ENCODE measurements around the gene ATF6. TPM values are rescaled to one million over a fixed set of nuclear protein-coding genes. Genes with fewer than 3 reads are reported as not detected.

ATF6 gene
- total RNA-seq, 1 experiment from 2014 or later = 56.3 TPM

DNA sequence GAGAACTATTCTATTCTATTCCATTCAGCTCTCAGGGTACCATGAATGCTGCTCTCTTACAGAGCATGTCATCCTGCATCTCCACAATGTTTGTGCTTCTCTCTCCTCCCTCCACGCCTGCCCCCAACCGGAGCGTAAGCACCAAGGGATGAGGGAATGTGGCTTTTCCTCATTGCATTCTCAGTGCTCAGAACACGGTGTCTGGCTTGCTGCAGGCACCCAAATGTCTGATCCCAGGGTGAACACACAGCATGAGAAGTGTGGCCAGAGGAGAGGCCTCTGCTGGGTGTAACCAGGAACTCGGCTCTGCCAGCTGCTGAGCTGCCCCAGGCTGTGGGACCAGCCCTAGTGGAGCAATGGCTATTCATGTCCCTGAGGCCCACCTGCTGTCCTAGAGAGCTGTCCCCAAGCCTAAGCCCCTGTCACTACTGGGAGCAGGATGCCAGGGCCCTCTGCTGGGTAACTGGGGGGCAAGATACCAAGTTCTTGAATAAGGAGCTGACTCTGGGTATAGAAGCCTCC, 219.2 kb downstream of the ATF6 start:
- BruUV-seq (replicated peaks) = no TSS peak
- H3K36me3 Mint-ChIP-seq (ENCODE audit: insufficient read depth, unreplicated experiment) = peaks cover 6% of the 10 kb centered on the region
- H3K27me3 Mint-ChIP-seq (ENCODE audit: insufficient read depth, unreplicated experiment) = peaks cover 43% of the 10 kb centered on the region
- no peak for DNase-seq (ENCODE audit: unreplicated experiment)
- CTCF ChIA-PET = interaction anchor here (0.8 kb wide), 2 partner anchors 13 to 29 kb away, joined by 3 to 4 read pairs; no protein-coding TSS in a partner anchor
- intact Hi-C loops (cut with micrococcal nuclease) = no loop called here
- no peak overlapping the region for H3K4me3 Mint-ChIP-seq (ENCODE audit: unreplicated experiment)
- H3K4me1 Mint-ChIP-seq (ENCODE audit: insufficient read depth, unreplicated experiment) = no peaks in the 10 kb centered on the region
- TF ChIP-seq, protein P1, sequence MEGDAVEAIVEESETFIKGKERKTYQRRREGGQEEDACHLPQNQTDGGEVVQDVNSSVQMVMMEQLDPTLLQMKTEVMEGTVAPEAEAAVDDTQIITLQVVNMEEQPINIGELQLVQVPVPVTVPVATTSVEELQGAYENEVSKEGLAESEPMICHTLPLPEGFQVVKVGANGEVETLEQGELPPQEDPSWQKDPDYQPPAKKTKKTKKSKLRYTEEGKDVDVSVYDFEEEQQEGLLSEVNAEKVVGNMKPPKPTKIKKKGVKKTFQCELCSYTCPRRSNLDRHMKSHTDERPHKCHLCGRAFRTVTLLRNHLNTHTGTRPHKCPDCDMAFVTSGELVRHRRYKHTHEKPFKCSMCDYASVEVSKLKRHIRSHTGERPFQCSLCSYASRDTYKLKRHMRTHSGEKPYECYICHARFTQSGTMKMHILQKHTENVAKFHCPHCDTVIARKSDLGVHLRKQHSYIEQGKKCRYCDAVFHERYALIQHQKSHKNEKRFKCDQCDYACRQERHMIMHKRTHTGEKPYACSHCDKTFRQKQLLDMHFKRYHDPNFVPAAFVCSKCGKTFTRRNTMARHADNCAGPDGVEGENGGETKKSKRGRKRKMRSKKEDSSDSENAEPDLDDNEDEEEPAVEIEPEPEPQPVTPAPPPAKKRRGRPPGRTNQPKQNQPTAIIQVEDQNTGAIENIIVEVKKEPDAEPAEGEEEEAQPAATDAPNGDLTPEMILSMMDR (IDR thresholded peaks at IDR 0.05; ENCODE audit: unreplicated experiment) = no peak
- POLR2A ChIA-PET = no interaction called here
- H3K9me3 Mint-ChIP-seq (ENCODE audit: unreplicated experiment) = no peaks in the 10 kb centered on the region
- H3K27ac Mint-ChIP-seq (ENCODE audit: low read depth, unreplicated experiment) = no peak overlapping the region

DNA sequence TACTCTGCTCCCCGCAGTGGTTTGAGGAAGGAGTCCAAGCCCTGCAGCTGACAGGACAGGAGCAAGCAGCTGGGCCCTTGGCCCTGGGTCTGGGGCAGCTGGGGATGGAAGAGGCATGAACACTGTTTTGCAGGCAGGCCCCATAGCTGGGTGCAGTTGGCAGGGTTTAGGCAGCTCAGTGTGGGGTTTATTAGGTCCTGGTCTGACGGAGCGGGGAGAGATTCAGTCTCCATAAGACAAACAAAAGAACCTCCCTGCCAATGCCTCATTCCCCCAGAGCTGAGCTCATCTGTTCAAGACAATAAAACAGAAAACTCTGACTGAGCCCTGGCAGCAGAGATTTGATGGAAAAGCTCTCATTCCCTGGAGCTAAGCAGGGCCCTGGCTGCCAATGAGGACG, 220.2 kb downstream of the ATF6 start:
- CTCF ChIA-PET = interaction anchor here (0.7 kb wide), 1 partner anchor 15 kb away, joined by 3 read pairs; no protein-coding TSS in a partner anchor
- H3K27ac Mint-ChIP-seq (ENCODE audit: low read depth, unreplicated experiment) = no peak overlapping the region

DNA sequence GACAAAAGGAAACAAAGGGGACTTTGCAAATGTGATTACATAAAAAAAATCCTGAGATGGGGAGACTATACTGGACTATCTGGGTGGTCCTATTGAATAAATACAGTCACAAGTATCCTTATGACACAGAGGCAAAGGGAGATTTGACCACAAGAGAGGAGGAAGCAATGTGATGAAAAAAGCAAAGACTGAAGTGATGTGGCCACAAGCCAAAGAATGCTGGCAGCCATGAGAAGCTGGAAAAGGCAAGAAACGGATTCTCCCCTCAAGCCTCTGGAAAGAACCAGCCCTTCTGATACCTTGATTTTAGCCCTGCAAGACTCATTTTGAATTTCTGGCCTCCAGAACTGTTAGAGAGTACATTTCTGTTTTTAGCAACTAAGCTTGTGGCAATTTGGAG, 221.2 kb downstream of the ATF6 start:
- H3K27me3 Mint-ChIP-seq (ENCODE audit: insufficient read depth, unreplicated experiment) = peaks cover 30% of the 10 kb centered on the region
- intact Hi-C loops (cut with micrococcal nuclease) = no loop called here
- BruUV-seq (replicated peaks) = no TSS peak
- H3K4me3 Mint-ChIP-seq (ENCODE audit: unreplicated experiment) = no peak overlapping the region
- POLR2A ChIA-PET = no interaction called here
- H3K36me3 Mint-ChIP-seq (ENCODE audit: insufficient read depth, unreplicated experiment) = no peaks in the 10 kb centered on the region
- H3K27ac Mint-ChIP-seq (ENCODE audit: low read depth, unreplicated experiment) = no peak overlapping the region
- no peaks in the 10 kb centered on the region for H3K4me1 Mint-ChIP-seq (ENCODE audit: insufficient read depth, unreplicated experiment)
- TF ChIP-seq, protein P1 (IDR thresholded peaks at IDR 0.05; ENCODE audit: unreplicated experiment) = no peak
- no peaks in the 10 kb centered on the region for H3K9me3 Mint-ChIP-seq (ENCODE audit: unreplicated experiment)
- DNase-seq (ENCODE audit: unreplicated experiment) = no peak
- CTCF ChIA-PET = interaction anchor here (1.0 to 1.5 kb wide), 2 partner anchors 50 to 195 kb away, joined by 4 to 5 read pairs; no protein-coding TSS in a partner anchor

More for the DNA sequence above, 220.2 kb downstream of the ATF6 start:
- DNase-seq (ENCODE audit: unreplicated experiment) = no peak
- Mint-ChIP-seq H3K9me3 (ENCODE audit: unreplicated experiment) (no peaks in the 10 kb centered on the region), H3K36me3 (ENCODE audit: insufficient read depth, unreplicated experiment) (peaks cover 5% of the 10 kb centered on the region), H3K4me1 (ENCODE audit: insufficient read depth, unreplicated experiment) (no peaks in the 10 kb centered on the region), H3K27me3 (ENCODE audit: insufficient read depth, unreplicated experiment) (peaks cover 38% of the 10 kb centered on the region), H3K4me3 (ENCODE audit: unreplicated experiment) (no peak overlapping the region)
- no TSS peak for BruUV-seq (replicated peaks)
- intact Hi-C loops (cut with micrococcal nuclease) = no loop called here
- POLR2A ChIA-PET = no interaction called here
- TF ChIP-seq, protein P1 (IDR thresholded peaks at IDR 0.05; ENCODE audit: unreplicated experiment) = no peak

DNA sequence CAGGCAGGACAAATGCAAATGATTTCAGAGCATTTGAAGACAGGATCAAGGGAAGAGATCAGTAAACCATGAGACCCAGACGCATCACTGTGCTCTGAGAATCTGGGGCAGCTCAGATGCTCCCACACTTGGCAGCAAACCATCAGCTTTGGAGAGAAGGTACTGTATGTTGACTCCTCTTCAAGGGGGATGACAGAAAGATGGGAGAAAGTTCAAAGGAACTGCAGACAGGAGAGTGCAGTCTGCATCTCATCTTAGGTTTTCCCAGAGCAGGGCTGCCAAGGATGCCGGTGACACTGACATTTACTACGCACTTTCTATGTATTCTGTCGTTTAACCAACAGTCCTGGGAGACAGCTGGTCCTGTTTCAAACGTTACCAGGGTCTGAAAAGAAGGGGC, 221.8 kb downstream of the ATF6 start:
- Mint-ChIP-seq H3K27ac (ENCODE audit: low read depth, unreplicated experiment) (no peak overlapping the region), H3K4me3 (ENCODE audit: unreplicated experiment) (no peak overlapping the region), H3K9me3 (ENCODE audit: unreplicated experiment) (no peaks in the 10 kb centered on the region), H3K4me1 (ENCODE audit: insufficient read depth, unreplicated experiment) (no peaks in the 10 kb centered on the region), H3K36me3 (ENCODE audit: insufficient read depth, unreplicated experiment) (no peaks in the 10 kb centered on the region), H3K27me3 (ENCODE audit: insufficient read depth, unreplicated experiment) (peaks cover 24% of the 10 kb centered on the region)
- BruUV-seq (replicated peaks) = no TSS peak
- TF ChIP-seq, protein P1 (IDR thresholded peaks at IDR 0.05; ENCODE audit: unreplicated experiment) = no peak
- no peak for DNase-seq (ENCODE audit: unreplicated experiment)
- ChIA-PET CTCF (interaction anchor here (1.0 to 1.5 kb wide), 2 partner anchors 49 to 196 kb away, joined by 4 to 5 read pairs; no protein-coding TSS in a partner anchor), POLR2A (no interaction called here)
- intact Hi-C loops (cut with micrococcal nuclease) = no loop called here
